HG02588 (cell line): ENCODE measurements around the gene C22orf23.
"Not testable (repeated sequence)": the region's sequence is repeated elsewhere in the genome, so short reads cannot be mapped to it uniquely, and the experiment has no call there.

Source experiments
- ATAC-seq: cut with Tn5 transposase; IDR thresholded peaks from one replicate; pipeline ENCODE4 v1.9.1; 2021; ENCODE audit warnings: mild to moderate bottlenecking, moderate library complexity; ENCODE audit not compliant: unreplicated experiment

Gene C22orf23

GRCh38 chr22:37982938-37983859 is 29.8 kb upstream of the C22orf23 start:
- no peak for ATAC-seq

- ATAC-seq: no peak
Measured at GRCh38 chr22:37982151-37982785, 28.9 kb upstream of the C22orf23 start.

- ATAC-seq: no peak
Measured at GRCh38 chr22:37981282-37982011, 28.0 kb upstream of the C22orf23 start.

DNA sequence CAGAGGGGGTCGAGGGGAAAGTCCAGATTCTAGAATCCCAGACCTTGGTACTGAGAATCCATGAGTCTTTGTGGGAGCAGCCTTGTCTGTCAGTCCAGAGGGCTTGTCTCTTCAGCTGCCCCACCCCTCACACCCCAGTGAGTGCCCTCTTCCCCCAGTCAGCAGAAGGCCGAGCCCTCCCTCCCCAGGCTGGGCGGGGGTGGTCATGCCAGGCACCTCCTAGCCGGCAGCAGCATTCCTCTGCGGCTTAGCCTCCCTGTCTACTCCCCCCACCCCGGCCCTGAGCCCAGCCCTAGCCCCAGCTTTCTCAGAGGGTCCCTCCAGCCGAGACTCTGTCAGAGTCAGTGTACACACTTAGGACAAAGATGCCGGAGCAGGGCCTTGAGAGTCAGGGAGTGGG is 26.4 kb upstream of the C22orf23 start:
- no peak for ATAC-seq

- no peak for ATAC-seq
Measured at GRCh38 chr22:37976547-37976946, 23.1 kb upstream of the C22orf23 start.

GRCh38 chr22:37976022-37976421 is 22.6 kb upstream of the C22orf23 start:
- ATAC-seq: not testable (repeated sequence)

- no peak for ATAC-seq
Measured at GRCh38 chr22:37975153-37975552, 21.8 kb upstream of the C22orf23 start.

DNA sequence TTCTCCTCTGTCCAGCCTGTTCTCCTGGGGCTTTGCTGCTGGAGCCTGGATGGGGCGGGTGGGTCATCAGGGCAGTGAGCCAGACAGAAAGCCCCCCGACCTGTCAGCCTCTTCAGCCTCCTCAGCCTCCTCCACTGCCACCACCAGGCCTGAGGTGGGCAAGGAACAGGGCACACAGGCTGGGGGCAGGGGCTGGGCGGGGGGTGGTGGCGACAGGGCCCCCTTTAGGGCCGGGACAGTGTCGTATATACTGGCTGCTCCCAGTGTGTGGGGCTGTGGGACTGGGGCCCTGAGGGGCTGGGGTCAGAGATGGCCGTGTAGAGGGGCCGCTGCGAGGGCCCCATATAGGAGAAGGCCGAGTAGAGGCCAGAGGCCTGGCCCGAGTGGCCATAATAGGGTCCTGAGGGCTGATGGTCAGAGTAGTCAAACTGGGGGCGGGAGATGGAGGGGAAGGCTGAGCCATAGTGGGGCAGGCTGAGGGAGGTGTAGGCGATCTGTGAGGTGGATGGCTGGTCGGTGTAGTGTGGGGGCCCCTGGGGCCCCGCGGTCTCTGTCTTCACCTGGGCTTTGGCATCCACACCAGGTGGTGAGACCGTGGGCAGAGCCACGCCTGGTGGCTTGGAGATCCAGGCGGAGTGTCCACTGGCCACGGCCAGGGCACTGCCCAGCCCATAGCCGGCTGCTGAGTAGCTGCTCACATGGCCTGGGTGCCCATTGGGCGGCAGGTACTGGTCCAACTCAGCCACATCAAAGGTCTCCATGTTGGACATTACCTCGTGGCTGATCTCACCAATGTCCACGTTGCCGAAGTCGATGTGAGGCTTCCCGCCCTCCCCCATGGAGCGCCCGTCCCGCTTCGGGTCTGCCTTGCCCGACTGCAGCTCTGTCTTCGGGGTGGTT is 20.1 kb upstream of the C22orf23 start:
- ATAC-seq: no peak

GRCh38 chr22:37972527-37972926 is 19.1 kb upstream of the C22orf23 start:
- ATAC-seq: no peak

- no peak for ATAC-seq
Measured at GRCh38 chr22:37971475-37972434, 18.4 kb upstream of the C22orf23 start.

- no peak for ATAC-seq
Measured at GRCh38 chr22:37970864-37971263, 17.5 kb upstream of the C22orf23 start.

GRCh38 chr22:37968452-37969251 is 15.3 kb upstream of the C22orf23 start:
- ATAC-seq: no peak

GRCh38 chr22:37967637-37968451 is 14.4 kb upstream of the C22orf23 start:
- no peak for ATAC-seq

DNA sequence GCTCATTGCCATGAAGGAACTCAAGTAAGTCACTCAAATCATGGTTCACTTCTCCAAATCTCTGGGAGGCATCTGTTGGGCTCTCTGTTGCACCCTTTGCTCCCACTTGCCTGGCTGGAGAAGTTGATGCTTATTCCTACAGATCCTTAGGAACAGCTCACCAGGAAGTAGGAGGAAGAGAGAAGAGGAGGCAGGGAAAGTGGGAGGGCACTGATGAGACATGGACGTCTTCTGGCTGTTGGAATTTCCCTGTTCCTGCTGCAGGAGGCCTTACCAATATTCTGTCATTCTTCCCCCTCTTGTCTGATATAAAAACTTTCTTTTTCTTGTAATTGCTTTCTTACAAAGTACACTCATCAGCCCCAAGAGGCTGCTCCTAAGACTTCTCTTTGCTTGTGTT is 13.7 kb upstream of the C22orf23 start:
- ATAC-seq: no peak

GRCh38 chr22:37965940-37966664 is 12.7 kb upstream of the C22orf23 start:
- no peak for ATAC-seq

DNA sequence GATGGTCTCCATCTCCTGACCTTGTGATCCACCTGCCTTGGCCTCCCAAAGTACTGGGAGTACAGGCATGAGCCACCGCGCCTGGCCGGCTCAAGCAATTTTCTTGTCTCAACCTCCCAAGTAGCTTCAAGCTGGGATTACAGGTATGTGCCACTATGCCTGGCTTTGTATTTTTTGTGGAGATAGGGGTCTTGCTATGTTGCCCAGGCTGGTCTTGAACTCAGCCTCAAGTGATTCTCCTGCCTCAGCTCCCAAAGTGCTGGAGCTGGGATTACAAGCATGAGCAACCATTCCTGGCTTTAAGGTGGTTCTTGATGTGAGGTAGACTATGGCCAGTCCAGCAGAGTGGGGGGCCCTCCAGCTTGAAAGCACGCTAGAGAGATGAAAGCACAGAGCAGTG is 7.7 kb upstream of the C22orf23 start:
- ATAC-seq: no peak

DNA sequence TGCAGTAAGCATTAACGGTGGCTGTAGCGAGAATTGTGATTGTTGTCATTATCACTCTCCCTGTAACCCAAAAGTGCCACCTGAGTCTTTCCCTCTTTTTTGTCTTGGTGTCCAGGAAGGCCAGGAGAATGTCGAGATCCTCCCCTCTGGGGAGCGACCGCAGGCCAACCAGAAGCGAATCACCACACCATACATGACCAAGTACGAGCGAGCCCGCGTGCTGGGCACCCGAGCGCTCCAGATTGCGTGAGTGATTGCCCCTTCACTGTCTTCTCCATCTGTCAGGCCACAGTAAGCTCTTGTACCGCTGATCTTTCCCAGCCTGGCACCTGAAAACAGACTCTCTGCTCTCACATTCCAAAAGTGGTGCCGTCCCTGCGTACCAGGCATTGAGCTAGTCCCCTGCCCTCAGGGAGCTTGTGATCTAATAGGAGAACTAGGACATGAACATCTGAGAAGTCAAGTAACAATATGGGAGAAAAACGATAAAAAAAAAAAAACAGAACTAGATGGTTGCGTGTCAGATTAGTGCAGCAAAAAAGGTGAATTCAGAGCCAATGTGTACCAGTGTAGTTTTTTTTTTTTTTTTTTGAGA is 5.9 kb upstream of the C22orf23 start:
- ATAC-seq: no peak
